Measurements from ENCODE around the gene TIMD4.

Gene TIMD4

DNA sequence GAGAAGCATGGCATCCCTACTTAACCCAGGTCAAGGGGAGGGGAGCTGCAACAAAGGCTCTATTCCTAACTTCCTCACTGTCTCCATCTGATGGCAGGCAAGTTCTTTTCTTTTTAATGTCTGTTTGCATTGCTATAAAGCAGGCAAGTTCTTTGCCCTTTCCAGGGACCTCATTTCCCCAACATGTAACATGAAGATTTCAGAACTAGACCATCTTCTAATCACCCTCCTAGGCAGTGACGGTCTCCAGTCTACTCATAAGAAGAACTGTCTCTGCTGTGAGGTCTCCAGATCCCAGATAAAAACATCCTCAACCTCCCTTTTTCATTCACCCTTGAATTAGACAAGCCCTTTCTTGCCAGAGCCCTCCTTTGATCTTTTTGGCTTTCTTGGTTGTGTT is 70.8 kb downstream of the TIMD4 start:
- no peak for TF ChIP-seq CREB1 (IDR thresholded peaks at IDR 0.05; ENCODE audit: low read depth)
- TF ChIP-seq FOXM1 (IDR thresholded peaks at IDR 0.05; ENCODE audit: borderline replicate concordance, low read depth) = no peak
- no peak for TF ChIP-seq TAF1 (IDR thresholded peaks at IDR 0.05; ENCODE audit: low read depth)
- no peak for TF ChIP-seq RAD21 (IDR thresholded peaks at IDR 0.05; ENCODE audit: low read depth)
- TF ChIP-seq EGR1 (IDR thresholded peaks at IDR 0.05) = no peak
- TF ChIP-seq YY1 (IDR thresholded peaks at IDR 0.05; ENCODE audit: low read depth) = no peak
- no peak for TF ChIP-seq CEBPB (IDR thresholded peaks at IDR 0.05)
- no peak for TF ChIP-seq TEAD4 (IDR thresholded peaks at IDR 0.05)
- TF ChIP-seq MAX (IDR thresholded peaks at IDR 0.05) = no peak
- TF ChIP-seq EP300 (IDR thresholded peaks at IDR 0.05; ENCODE audit: borderline replicate concordance) = no peak

DNA sequence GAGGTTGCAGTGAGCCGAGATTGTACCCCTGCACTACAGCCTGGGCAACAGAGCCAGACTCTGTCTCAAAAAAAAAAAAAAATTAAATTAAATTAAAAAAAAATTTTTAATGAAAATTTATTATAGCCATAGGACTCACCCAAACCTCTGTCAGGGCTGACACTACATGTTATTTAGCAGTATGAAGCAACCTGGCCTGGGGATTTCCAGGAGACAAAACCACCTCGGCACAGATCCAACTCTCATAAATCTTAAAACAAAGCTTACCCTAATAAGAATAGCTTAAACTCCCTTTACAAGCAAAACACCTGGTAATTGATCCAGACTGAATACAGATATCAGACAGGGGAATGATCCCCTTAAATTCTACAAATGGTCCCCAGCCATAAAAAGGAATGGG is 74.5 kb downstream of the TIMD4 start:
- TF ChIP-seq USF1 (IDR thresholded peaks at IDR 0.05) (no peak), CEBPB (IDR thresholded peaks at IDR 0.05) (no peak), RAD21 (IDR thresholded peaks at IDR 0.05; ENCODE audit: low read depth) (no peak), TCF12 (IDR thresholded peaks at IDR 0.05; ENCODE audit: low read depth) (no peak), TAF1 (IDR thresholded peaks at IDR 0.05; ENCODE audit: low read depth) (no peak), FOXM1 (IDR thresholded peaks at IDR 0.05; ENCODE audit: borderline replicate concordance, low read depth) (no peak), ZBTB7A (IDR thresholded peaks at IDR 0.05; ENCODE audit: low read depth) (no peak), NFIC (IDR thresholded peaks at IDR 0.05) (no peak), REST (IDR thresholded peaks at IDR 0.05; ENCODE audit: low read depth) (no peak), EP300 (IDR thresholded peaks at IDR 0.05; ENCODE audit: borderline replicate concordance) (no peak), MAX (IDR thresholded peaks at IDR 0.05) (no peak), CREB1 (IDR thresholded peaks at IDR 0.05; ENCODE audit: low read depth) (no peak), TEAD4 (IDR thresholded peaks at IDR 0.05) (no peak), EGR1 (IDR thresholded peaks at IDR 0.05) (no peak)

GRCh38 chr5:156883316-156883875 is 79.6 kb downstream of the TIMD4 start:
- TF ChIP-seq REST (IDR thresholded peaks at IDR 0.05; ENCODE audit: low read depth) = no peak
- no peak for TF ChIP-seq EGR1 (IDR thresholded peaks at IDR 0.05)
- TF ChIP-seq ZBTB7A (IDR thresholded peaks at IDR 0.05; ENCODE audit: low read depth) = no peak
- no peak for TF ChIP-seq EP300 (IDR thresholded peaks at IDR 0.05; ENCODE audit: borderline replicate concordance)
- TF ChIP-seq FOXM1 (IDR thresholded peaks at IDR 0.05; ENCODE audit: borderline replicate concordance, low read depth) = no peak
- no peak for TF ChIP-seq TCF12 (IDR thresholded peaks at IDR 0.05; ENCODE audit: low read depth)

DNA sequence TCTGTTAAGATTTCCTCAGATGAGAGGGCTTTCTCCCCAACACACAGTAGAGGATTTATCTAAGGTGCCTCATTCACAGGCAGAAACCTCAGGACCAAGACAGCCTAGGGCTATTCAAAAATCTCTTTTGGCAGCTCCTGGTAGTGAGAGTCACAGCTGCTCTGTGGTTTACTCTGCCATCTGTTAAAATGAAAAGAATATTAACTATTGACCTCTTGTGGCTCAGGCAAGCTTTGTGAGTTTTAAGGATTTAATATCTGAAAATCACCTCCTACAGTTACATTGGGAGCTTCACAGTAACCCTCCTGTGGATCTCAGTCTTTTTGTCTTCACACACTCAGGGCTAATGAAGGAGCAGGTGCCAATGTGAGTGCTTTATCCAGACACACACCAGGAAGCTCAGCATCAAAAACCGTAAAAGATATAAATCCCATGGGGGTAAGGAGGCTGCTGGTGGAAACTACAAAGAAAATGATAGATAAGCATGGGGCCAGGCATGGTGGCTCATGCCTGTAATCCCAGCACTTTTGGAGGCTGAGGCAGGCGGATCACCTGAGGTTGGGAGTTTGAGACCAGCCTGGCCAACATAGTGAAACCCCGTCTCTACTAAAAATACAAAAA is 83.3 kb downstream of the TIMD4 start:
- TF ChIP-seq MAX (IDR thresholded peaks at IDR 0.05) (no peak), USF1 (IDR thresholded peaks at IDR 0.05) (no peak), NFIC (IDR thresholded peaks at IDR 0.05) (no peak), CREB1 (IDR thresholded peaks at IDR 0.05; ENCODE audit: low read depth) (no peak), REST (IDR thresholded peaks at IDR 0.05; ENCODE audit: low read depth) (no peak), EGR1 (IDR thresholded peaks at IDR 0.05) (no peak), RAD21 (IDR thresholded peaks at IDR 0.05; ENCODE audit: low read depth) (no peak), CEBPB (IDR thresholded peaks at IDR 0.05) (no peak), EP300 (IDR thresholded peaks at IDR 0.05; ENCODE audit: borderline replicate concordance) (no peak), ZBTB7A (IDR thresholded peaks at IDR 0.05; ENCODE audit: low read depth) (no peak), TAF1 (IDR thresholded peaks at IDR 0.05; ENCODE audit: low read depth) (no peak), TEAD4 (IDR thresholded peaks at IDR 0.05) (no peak), TCF12 (IDR thresholded peaks at IDR 0.05; ENCODE audit: low read depth) (no peak), FOXM1 (IDR thresholded peaks at IDR 0.05; ENCODE audit: borderline replicate concordance, low read depth) (no peak), YY1 (IDR thresholded peaks at IDR 0.05; ENCODE audit: low read depth) (no peak)

Measured in Ishikawa (cell line).